ENCODE results near the gene DNAAF3. TPM values are rescaled to one million over a fixed set of nuclear protein-coding genes. Genes with fewer than 3 reads are reported as not detected.

DNAAF3 gene
- total RNA-seq, 4 donors from 2014 or later = 0.83 TPM; not detected in 3

GRCh38 chr19:55160128-55160985 lies 6.1 kb downstream of the DNAAF3 start:
- intact Hi-C loops (cut with DNase I) = no loop called here
- Histone ChIP-seq H3K4me1 (peaks cover 15 to 32% (median 28%) of the 10 kb centered on the region in 4 donors), H3K4me3 (no peak overlapping the region), H3K27me3 (peaks cover 3 to 100% (median 61%) of the 10 kb centered on the region in 4 donors), H3K36me3 (no peaks in the 10 kb centered on the region), H3K9me3 (no peaks in the 10 kb centered on the region), H3K27ac (replicated peaks in 1 of 4) (no peak overlapping the region)
- no peak for DNase-seq (ENCODE audit: extremely low spot score)
- 6% methylated on average over 20 of the region's 33 CpGs for WGBS
- TF ChIP-seq POLR2A (IDR thresholded peaks at IDR 0.05; ENCODE audit: low read depth) (no peak), EP300 (IDR thresholded peaks at IDR 0.05) (no peak), POLR2AphosphoS5 (IDR thresholded peaks at IDR 0.05) (peak in 1 of 2 donors; percentile 38), CTCF (IDR thresholded peaks at IDR 0.05) (peak; percentile 62 to 84 (median 62))

- H3K4me3 ChIP-seq = no peak overlapping the region
- H3K27ac ChIP-seq (replicated peaks in 1 of 4) = no peak overlapping the region
- no peak for DNase-seq (ENCODE audit: extremely low spot score)
- no peaks in the 10 kb centered on the region for H3K9me3 ChIP-seq
- H3K36me3 ChIP-seq = peaks cover 0 to 7% (median 0%) of the 10 kb centered on the region in 4 donors
- H3K27me3 ChIP-seq = peaks cover 3 to 100% (median 65%) of the 10 kb centered on the region in 4 donors
- WGBS = 61% methylated on average over 11 of the region's 18 CpGs
- H3K4me1 ChIP-seq = peaks cover 15 to 32% (median 28%) of the 10 kb centered on the region in 4 donors
- no peak for TF ChIP-seq CTCF (IDR thresholded peaks at IDR 0.05)
- TF ChIP-seq POLR2A (IDR thresholded peaks at IDR 0.05; ENCODE audit: low read depth) = no peak
- no peak for TF ChIP-seq EP300 (IDR thresholded peaks at IDR 0.05)
- no peak for TF ChIP-seq POLR2AphosphoS5 (IDR thresholded peaks at IDR 0.05)
- intact Hi-C loops (cut with DNase I) = no loop called here
These were observed 7.3 kb downstream of the DNAAF3 start for GRCh38 chr19:55158848-55159749.

- Histone ChIP-seq H3K4me1 (peaks cover 15 to 32% (median 28%) of the 10 kb centered on the region in 4 donors), H3K9me3 (no peaks in the 10 kb centered on the region), H3K4me3 (no peak overlapping the region), H3K36me3 (peaks cover 0 to 14% (median 0%) of the 10 kb centered on the region in 4 donors), H3K27me3 (peaks cover 3 to 100% (median 66%) of the 10 kb centered on the region in 4 donors), H3K27ac (replicated peaks in 1 of 4) (no peak overlapping the region)
- DNase-seq (ENCODE audit: extremely low spot score) = no peak
- TF ChIP-seq POLR2AphosphoS5 (IDR thresholded peaks at IDR 0.05) (no peak), EP300 (IDR thresholded peaks at IDR 0.05) (no peak), CTCF (IDR thresholded peaks at IDR 0.05) (no peak), POLR2A (IDR thresholded peaks at IDR 0.05; ENCODE audit: low read depth) (no peak)
- intact Hi-C loops (cut with DNase I) = no loop called here
- 74% methylated on average over 4 of the region's 4 CpGs for WGBS
These were observed 8.0 kb downstream of the DNAAF3 start for GRCh38 chr19:55158423-55158822.

- no peaks in the 10 kb centered on the region for H3K9me3 ChIP-seq
- DNase-seq (ENCODE audit: extremely low spot score) = no peak
- WGBS = 18% methylated on average over 12 of the region's 39 CpGs
- no peak within 1 kb of the TSS for H3K27ac ChIP-seq (replicated peaks in 1 of 4)
- intact Hi-C loops (cut with DNase I) = no loop called here
- H3K4me1 ChIP-seq = peaks cover 15 to 32% (median 28%) of the 10 kb centered on the region in 4 donors
- H3K36me3 ChIP-seq = peaks cover 0 to 26% (median 0%) of the 10 kb centered on the region in 4 donors
- no peak within 1 kb of the TSS for H3K4me3 ChIP-seq
- H3K27me3 ChIP-seq = peaks cover 3 to 98% (median 61%) of the 10 kb centered on the region in 4 donors
- TF ChIP-seq CTCF (IDR thresholded peaks at IDR 0.05) (no peak), POLR2A (IDR thresholded peaks at IDR 0.05; ENCODE audit: low read depth) (no peak), POLR2AphosphoS5 (IDR thresholded peaks at IDR 0.05) (no peak), EP300 (IDR thresholded peaks at IDR 0.05) (no peak)
These were observed 9.1 kb downstream of the DNAAF3 start, which contains the start of gene TNNI3 for GRCh38 chr19:55157064-55157908. Gene TNNI3, minus strand, starts transcription at chr19:55157732. Its CDS starts 143 bp downstream, at chr19:55157589.

Data from esophagus muscularis mucosa (tissue), 4 donors.